GM18499 (cell line): Measurements from ENCODE around the gene KLHL30.
"Not testable (repeated sequence)": the region's sequence is repeated elsewhere in the genome, so short reads cannot be mapped to it uniquely, and the experiment has no call there.

Experiments used
- ATAC-seq: cut with Tn5 transposase; IDR thresholded peaks from one replicate; pipeline ENCODE4 v1.9.1; 2021; ENCODE audit warnings: moderate number of reproducible peaks; ENCODE audit not compliant: insufficient read depth, unreplicated experiment

KLHL30 gene

GRCh38 chr2:238101891-238102841 is 36.3 kb upstream of the KLHL30 start:
- no peak for ATAC-seq

- ATAC-seq = no peak
Observed at GRCh38 chr2:238102865-238103264, 35.6 kb upstream of the KLHL30 start.

GRCh38 chr2:238103465-238104225 is 34.8 kb upstream of the KLHL30 start:
- ATAC-seq = no peak

GRCh38 chr2:238104226-238104690 is 34.2 kb upstream of the KLHL30 start:
- ATAC-seq = no peak

GRCh38 chr2:238104691-238105371 is 33.6 kb upstream of the KLHL30 start:
- no peak for ATAC-seq

GRCh38 chr2:238105506-238106338 is 32.7 kb upstream of the KLHL30 start:
- no peak for ATAC-seq

GRCh38 chr2:238106339-238106697 is 32.1 kb upstream of the KLHL30 start:
- no peak for ATAC-seq

- peak; percentile 1 for ATAC-seq
Observed at GRCh38 chr2:238106698-238107524, 31.6 kb upstream of the KLHL30 start.

GRCh38 chr2:238107525-238108422 is 30.7 kb upstream of the KLHL30 start:
- peak; percentile 46 for ATAC-seq

- peak; percentile 38 for ATAC-seq
Observed at GRCh38 chr2:238108423-238109183, 29.9 kb upstream of the KLHL30 start.

GRCh38 chr2:238113611-238114010 is 24.9 kb upstream of the KLHL30 start:
- ATAC-seq = no peak

- ATAC-seq = no peak
Observed at GRCh38 chr2:238114331-238114841, 24.1 kb upstream of the KLHL30 start.

GRCh38 chr2:238114851-238115660 is 23.4 kb upstream of the KLHL30 start:
- ATAC-seq = no peak

- not testable (repeated sequence) for ATAC-seq
Observed at GRCh38 chr2:238115709-238116108, 22.8 kb upstream of the KLHL30 start.

- ATAC-seq = no peak
Observed at GRCh38 chr2:238116298-238117198, 21.9 kb upstream of the KLHL30 start.
